Fibroblast of lung (primary cell): ENCODE results near the gene MAP4K3. TPM values are rescaled to one million over a fixed set of nuclear protein-coding genes. Genes with fewer than 3 reads are reported as not detected.

ENCODE experiments used
- DNase-seq, 2 donors: peaks; one replicate each; pipeline versions ENCODE4 v3.0.0 to v3.0.0-alpha.2; 2010; ENCODE audit warnings: low read depth in 2 of 2
- H2AFZ ChIP-seq: 2 replicates; pipeline ENCODE4 v1.5.1; 2012; ENCODE audit warnings: low read length, control low read depth, inconsistent platforms
- H3K27ac ChIP-seq: 2 replicates; pipeline ENCODE4 v1.5.1; 2011; ENCODE audit warnings: low read length, control low read depth; ENCODE audit not compliant: insufficient read depth
- H3K27me3 ChIP-seq: 2 replicates; pipeline ENCODE4 v1.5.1; 2011; ENCODE audit warnings: mild to moderate bottlenecking, low read length; ENCODE audit not compliant: control insufficient read depth, insufficient read depth
- H3K36me3 ChIP-seq: 2 replicates; pipeline ENCODE4 v1.5.1; 2011; ENCODE audit warnings: low read length; ENCODE audit not compliant: control insufficient read depth, insufficient read depth
- H3K4me1 ChIP-seq: 2 replicates; pipeline ENCODE4 v1.5.1; 2011; ENCODE audit warnings: low read length; ENCODE audit not compliant: control insufficient read depth, insufficient read depth; ENCODE audit errors: extremely low read depth
- H3K4me2 ChIP-seq: 2 replicates; pipeline ENCODE4 v1.5.1; 2011; ENCODE audit warnings: low read length, control low read depth; ENCODE audit not compliant: insufficient read depth; ENCODE audit errors: extremely low read depth
- H3K4me3 ChIP-seq, 4 experiments: fragments of 200-600 bp in 1 of 4; sonication (generic) in 1 of 4; replicated peaks in 1 of 4; 2 replicates each; pipeline ENCODE4 v1.5.1; 2011 to 2016; ENCODE audit warnings: low read length in 4 of 4, low read depth in 3 of 4, mild to moderate bottlenecking in 3 of 4, control low read depth in 2 of 4, inconsistent platforms in 1 of 4, mixed read lengths in 1 of 4; ENCODE audit not compliant: insufficient read depth in 1 of 4; ENCODE audit errors: control extremely low read depth in 1 of 4
- H3K79me2 ChIP-seq: 2 replicates; pipeline ENCODE4 v1.5.1; 2012; ENCODE audit warnings: mild to moderate bottlenecking, low read length, inconsistent platforms; ENCODE audit not compliant: control insufficient read depth, insufficient read depth
- H3K9ac ChIP-seq: 2 replicates; pipeline ENCODE4 v1.5.1; 2011; ENCODE audit warnings: mild to moderate bottlenecking, low read length, control low read depth; ENCODE audit not compliant: insufficient read depth
- H3K9me3 ChIP-seq: 2 replicates; pipeline ENCODE4 v1.5.1; 2012; ENCODE audit warnings: low read depth, low read length; ENCODE audit not compliant: control insufficient read depth, insufficient read depth
- H4K20me1 ChIP-seq: 2 replicates; pipeline ENCODE4 v1.5.1; 2011; ENCODE audit warnings: low read length; ENCODE audit not compliant: control insufficient read depth, insufficient read depth; ENCODE audit errors: extremely low read depth
- CTCF ChIP-seq, 2 donors: IDR thresholded peaks in 1 of 2; conservative IDR thresholded peaks in 1 of 2; 1 replicate in 1 of 2; 2 replicates in 1 of 2; pipeline ENCODE4 v1.5.1; 2011 to 2012; ENCODE audit warnings: low read length in 2 of 2, control low read depth in 1 of 2, inconsistent platforms in 1 of 2, low read depth in 1 of 2, mild to moderate bottlenecking in 1 of 2
- EZH2 ChIP-seq: IDR thresholded peaks from 2 replicates; pipeline ENCODE4 v1.5.1; 2012; ENCODE audit warnings: low read length, control low read depth, mild to moderate bottlenecking; ENCODE audit errors: missing control alignments
- polyA plus RNA-seq, 2 donors: library from polyadenylated mRNA; depleted of rRNA in 1 of 2; stranded (reverse) in 1 of 2; unstranded in 1 of 2; fragments of >200 nt; gene quantifications; 2 replicates each; pipeline ENCODE4 v1.2.1, GENCODE V29; 2011 to 2012; ENCODE audit warnings: missing spikeins in 1 of 2
- total RNA-seq: library from RNA; depleted of rRNA; stranded (reverse); fragments of >200 nt; gene quantifications from 2 replicates; pipeline ENCODE4 v1.2.1, GENCODE V29; 2014

The MAP4K3 gene
- total and polyA plus RNA-seq, 2 donors (not counting 1 experiment from before 2014, with no cell fraction given): 40.8 to 75.7 TPM

GRCh38 chr2:39408351-39409136 lies 28.5 kb downstream of the MAP4K3 start:
- Histone ChIP-seq H3K27ac (no peak overlapping the region), H2AFZ (no peak overlapping the region), H3K79me2 (peaks cover 93% of the 10 kb centered on the region), H3K9ac (no peak overlapping the region), H3K4me2 (no peak overlapping the region), H4K20me1 (no peaks in the 10 kb centered on the region), H3K27me3 (no peaks in the 10 kb centered on the region), H3K36me3 (no peaks in the 10 kb centered on the region), H3K4me3 (no peak overlapping the region), H3K4me1 (peaks cover 26% of the 10 kb centered on the region), H3K9me3 (no peaks in the 10 kb centered on the region)
- DNase-seq: no peak
- TF ChIP-seq CTCF (conservative IDR thresholded peaks at IDR 0.05 in 1 of 2, IDR thresholded peaks at IDR 0.05 in 1 of 2; ENCODE audit: low read depth in 1 of 2, low read length in 2 of 2) (no peak), EZH2 (no peak)

GRCh38 chr2:39407516-39408296 lies 29.4 kb downstream of the MAP4K3 start:
- no peaks in the 10 kb centered on the region for H3K9me3 ChIP-seq
- H3K4me2 ChIP-seq: no peak overlapping the region
- no peaks in the 10 kb centered on the region for H3K27me3 ChIP-seq
- no peak overlapping the region for H3K4me3 ChIP-seq
- peaks cover 24% of the 10 kb centered on the region for H3K4me1 ChIP-seq
- H3K79me2 ChIP-seq: peaks cover 93% of the 10 kb centered on the region
- no peak overlapping the region for H3K9ac ChIP-seq
- TF ChIP-seq EZH2 (no peak), CTCF (conservative IDR thresholded peaks at IDR 0.05 in 1 of 2, IDR thresholded peaks at IDR 0.05 in 1 of 2; ENCODE audit: low read depth in 1 of 2, low read length in 2 of 2) (no peak)
- DNase-seq: no peak
- no peaks in the 10 kb centered on the region for H3K36me3 ChIP-seq
- no peak overlapping the region for H3K27ac ChIP-seq
- no peaks in the 10 kb centered on the region for H4K20me1 ChIP-seq
- no peak overlapping the region for H2AFZ ChIP-seq

GRCh38 chr2:39405364-39405763 lies 31.7 kb downstream of the MAP4K3 start:
- no peaks in the 10 kb centered on the region for H4K20me1 ChIP-seq
- TF ChIP-seq EZH2 (no peak), CTCF (conservative IDR thresholded peaks at IDR 0.05 in 1 of 2, IDR thresholded peaks at IDR 0.05 in 1 of 2; ENCODE audit: low read depth in 1 of 2, low read length in 2 of 2) (no peak)
- no peak overlapping the region for H3K4me2 ChIP-seq
- H3K4me1 ChIP-seq: peaks cover 11% of the 10 kb centered on the region
- DNase-seq: no peak
- no peaks in the 10 kb centered on the region for H3K36me3 ChIP-seq
- no peaks in the 10 kb centered on the region for H3K27me3 ChIP-seq
- H3K9me3 ChIP-seq: no peaks in the 10 kb centered on the region
- H3K9ac ChIP-seq: no peak overlapping the region
- peaks cover 98% of the 10 kb centered on the region for H3K79me2 ChIP-seq
- H2AFZ ChIP-seq: no peak overlapping the region
- no peak overlapping the region for H3K4me3 ChIP-seq
- no peak overlapping the region for H3K27ac ChIP-seq
